ENCODE results near the gene CYREN. TPM values are rescaled to one million over a fixed set of nuclear protein-coding genes. Genes with fewer than 3 reads are reported as not detected.
"Not testable (repeated sequence)": the region's sequence is repeated elsewhere in the genome, so short reads cannot be mapped to it uniquely, and the experiment has no call there.

Gene CYREN
- total RNA-seq, 6 experiments from 2014 or later, result 26.4 to 32.8 (median 30.0) TPM

DNA sequence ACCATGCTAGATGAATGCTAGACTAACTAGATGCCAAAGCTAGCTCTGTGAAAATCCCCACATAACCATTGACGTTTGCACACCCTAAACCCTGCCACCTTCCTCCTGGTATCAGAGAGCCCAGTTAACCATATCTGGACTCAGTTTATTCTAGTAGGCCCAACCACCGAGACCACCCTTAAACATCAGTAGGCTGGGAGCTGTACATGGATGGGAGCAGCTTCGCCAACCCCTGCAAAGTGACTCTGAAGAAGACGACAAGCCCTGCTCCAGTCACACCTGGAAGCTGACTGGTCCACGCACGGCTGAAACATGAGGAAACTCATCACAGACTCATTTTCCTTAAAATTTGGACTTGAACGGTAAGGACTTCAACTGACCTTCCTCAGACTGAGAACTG is 4.4 kb upstream of the CYREN start:
- Mint-ChIP-seq H3K9me3 (peaks cover under 1% of the 10 kb centered on the region; the same call in 1 of the 2 replicates), H3K4me3 (no peak overlapping the region), H3K27ac (no peak overlapping the region), H3K36me3 (ENCODE audit: low read depth) (peaks cover under 1% of the 10 kb centered on the region), H3K4me1 (ENCODE audit: low read depth) (peaks cover 26% of the 10 kb centered on the region), H3K27me3 (ENCODE audit: insufficient read depth) (peaks cover 1% of the 10 kb centered on the region; the same call in 1 of the 2 replicates)
- no peak for DNase-seq
- TF ChIP-seq, protein P1, sequence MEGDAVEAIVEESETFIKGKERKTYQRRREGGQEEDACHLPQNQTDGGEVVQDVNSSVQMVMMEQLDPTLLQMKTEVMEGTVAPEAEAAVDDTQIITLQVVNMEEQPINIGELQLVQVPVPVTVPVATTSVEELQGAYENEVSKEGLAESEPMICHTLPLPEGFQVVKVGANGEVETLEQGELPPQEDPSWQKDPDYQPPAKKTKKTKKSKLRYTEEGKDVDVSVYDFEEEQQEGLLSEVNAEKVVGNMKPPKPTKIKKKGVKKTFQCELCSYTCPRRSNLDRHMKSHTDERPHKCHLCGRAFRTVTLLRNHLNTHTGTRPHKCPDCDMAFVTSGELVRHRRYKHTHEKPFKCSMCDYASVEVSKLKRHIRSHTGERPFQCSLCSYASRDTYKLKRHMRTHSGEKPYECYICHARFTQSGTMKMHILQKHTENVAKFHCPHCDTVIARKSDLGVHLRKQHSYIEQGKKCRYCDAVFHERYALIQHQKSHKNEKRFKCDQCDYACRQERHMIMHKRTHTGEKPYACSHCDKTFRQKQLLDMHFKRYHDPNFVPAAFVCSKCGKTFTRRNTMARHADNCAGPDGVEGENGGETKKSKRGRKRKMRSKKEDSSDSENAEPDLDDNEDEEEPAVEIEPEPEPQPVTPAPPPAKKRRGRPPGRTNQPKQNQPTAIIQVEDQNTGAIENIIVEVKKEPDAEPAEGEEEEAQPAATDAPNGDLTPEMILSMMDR (IDR thresholded peaks at IDR 0.05), result no peak

GRCh38 chr7:135173916-135174315 is 3.4 kb upstream of the CYREN start:
- Mint-ChIP-seq H3K4me1 (ENCODE audit: low read depth) (peaks cover 36% of the 10 kb centered on the region), H3K36me3 (ENCODE audit: low read depth) (peaks cover 10% of the 10 kb centered on the region)
- not testable (repeated sequence) for H3K27ac Mint-ChIP-seq; H3K4me3 Mint-ChIP-seq; H3K27me3 Mint-ChIP-seq (ENCODE audit: insufficient read depth); H3K9me3 Mint-ChIP-seq; DNase-seq

GRCh38 chr7:135171581-135172291 is 1.2 kb upstream of the CYREN start:
- Mint-ChIP-seq H3K36me3 (ENCODE audit: low read depth) (peaks cover 29% of the 10 kb centered on the region), H3K4me3 (peak overlapping the region; percentile 97), H3K4me1 (ENCODE audit: low read depth) (peaks cover 42% of the 10 kb centered on the region), H3K27ac (peak overlapping the region; percentile 96)
- H3K27me3 Mint-ChIP-seq (ENCODE audit: insufficient read depth); H3K9me3 Mint-ChIP-seq: not testable (repeated sequence)
- DNase-seq, result peak; percentile 24

GRCh38 chr7:135170998-135171481 is 533 bp upstream of the CYREN start:
- DNase-seq, result not testable (repeated sequence)

GRCh38 chr7:135169964-135170273 is 588 bp downstream of the CYREN start:
- H3K27ac Mint-ChIP-seq, result peak overlapping the region; percentile 94
- TF ChIP-seq, protein P1 (IDR thresholded peaks at IDR 0.05), result no peak
- DNase-seq, result peak; percentile 15
- peaks cover 42% of the 10 kb centered on the region for H3K4me1 Mint-ChIP-seq (ENCODE audit: low read depth)
- H3K9me3 Mint-ChIP-seq, result no peaks in the 10 kb centered on the region
- peaks cover 3% of the 10 kb centered on the region; the same call in 1 of the 2 replicates for H3K27me3 Mint-ChIP-seq (ENCODE audit: insufficient read depth)
- H3K36me3 Mint-ChIP-seq (ENCODE audit: low read depth), result peaks cover 45% of the 10 kb centered on the region
- peak overlapping the region; percentile 97 for H3K4me3 Mint-ChIP-seq

More at GRCh38 chr7:135170998-135171481, 533 bp upstream of the CYREN start:
- H3K9me3 Mint-ChIP-seq; H3K27me3 Mint-ChIP-seq (ENCODE audit: insufficient read depth): not testable (repeated sequence)
- H3K27ac Mint-ChIP-seq, result peak overlapping the region; percentile 96
- peaks cover 42% of the 10 kb centered on the region for H3K4me1 Mint-ChIP-seq (ENCODE audit: low read depth)
- TF ChIP-seq, protein P1 (IDR thresholded peaks at IDR 0.05), result peak; percentile 1; the same call in 1 of the 2 replicates
- peaks cover 34% of the 10 kb centered on the region for H3K36me3 Mint-ChIP-seq (ENCODE audit: low read depth)
- peak overlapping the region; percentile 97 for H3K4me3 Mint-ChIP-seq

- Mint-ChIP-seq H3K9me3 (no peaks in the 10 kb centered on the region), H3K27ac (peak overlapping the region; percentile 94)
Observed at GRCh38 chr7:135169141-135169963, 1.2 kb downstream of the CYREN start.

More at GRCh38 chr7:135169141-135169963, 1.2 kb downstream of the CYREN start:
- Mint-ChIP-seq H3K4me1 (ENCODE audit: low read depth) (peaks cover 42% of the 10 kb centered on the region), H3K27me3 (ENCODE audit: insufficient read depth) (peaks cover 3% of the 10 kb centered on the region; the same call in 1 of the 2 replicates), H3K36me3 (ENCODE audit: low read depth) (peaks cover 47% of the 10 kb centered on the region), H3K4me3 (peak overlapping the region; percentile 97)
- TF ChIP-seq, protein P1 (IDR thresholded peaks at IDR 0.05), result peak; percentile 72
- peak; percentile 48 for DNase-seq

Data from HFFc6 (cell line).